ENCODE data around the gene CDK14.
"Not testable (repeated sequence)": the region's sequence is repeated elsewhere in the genome, so short reads cannot be mapped to it uniquely, and the experiment has no call there.

Gene CDK14

DNA sequence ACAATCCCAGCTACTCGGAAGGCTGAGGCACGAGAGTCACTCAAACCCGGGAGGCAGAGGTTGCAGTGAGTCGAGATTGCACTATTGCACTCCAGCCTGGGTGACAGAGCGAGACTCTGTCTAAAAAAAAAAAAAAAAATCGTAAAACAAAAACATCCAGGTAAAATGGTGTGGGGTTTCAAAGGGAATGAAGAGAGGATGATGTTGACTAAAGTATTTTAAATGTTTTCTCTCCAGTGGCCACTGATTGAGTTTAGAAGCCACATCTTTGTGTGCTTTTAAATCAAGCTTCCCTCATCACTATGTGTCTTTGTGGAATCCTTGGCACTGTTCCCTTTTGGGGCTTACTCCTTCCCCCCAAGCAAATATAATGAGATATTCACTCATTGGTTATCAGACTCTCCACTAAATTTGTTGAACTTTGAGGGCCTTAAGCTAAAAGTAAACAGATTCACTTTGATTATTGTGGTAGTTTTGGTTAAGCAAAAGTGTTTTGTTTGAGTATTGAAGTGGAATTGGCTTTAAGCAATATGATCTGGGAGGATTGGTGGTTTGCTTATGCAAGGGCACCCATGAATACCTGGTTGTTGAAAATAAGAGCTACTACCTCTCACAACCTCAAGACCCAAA, 162.9 kb downstream of the CDK14 start:
- no peaks in the 10 kb centered on the region for H3K4me1 ChIP-seq (ENCODE audit: control insufficient read depth, insufficient read depth, low read length, poor library complexity, severe bottlenecking)
- DNase-seq: no peak

GRCh38 chr7:90759710-90760109, 163.6 kb downstream of the CDK14 start:
- no peaks in the 10 kb centered on the region for H3K27me3 ChIP-seq (replicated peaks; ENCODE audit: control insufficient read depth, insufficient read depth, low read length, poor library complexity, severe bottlenecking)
- no peak overlapping the region for H3K27ac ChIP-seq (ENCODE audit: insufficient read depth, low read length, poor library complexity, severe bottlenecking)
- no peaks in the 10 kb centered on the region for H3K9me3 ChIP-seq (ENCODE audit: control insufficient read depth, low read length)
- no peak overlapping the region for H3K4me3 ChIP-seq (ENCODE audit: insufficient read depth, low read depth, low read length, poor library complexity, severe bottlenecking)
- DNase-seq: no peak
- H3K4me1 ChIP-seq (ENCODE audit: control insufficient read depth, insufficient read depth, low read length, poor library complexity, severe bottlenecking): no peaks in the 10 kb centered on the region
- H3K36me3 ChIP-seq (ENCODE audit: control insufficient read depth, insufficient read depth, low read length): no peaks in the 10 kb centered on the region

More for the DNA sequence above, 162.9 kb downstream of the CDK14 start:
- Histone ChIP-seq H3K27me3 (replicated peaks; ENCODE audit: control insufficient read depth, insufficient read depth, low read length, poor library complexity, severe bottlenecking) (no peaks in the 10 kb centered on the region), H3K27ac (ENCODE audit: insufficient read depth, low read length, poor library complexity, severe bottlenecking) (no peak overlapping the region), H3K36me3 (ENCODE audit: control insufficient read depth, insufficient read depth, low read length) (no peaks in the 10 kb centered on the region), H3K4me3 (ENCODE audit: insufficient read depth, low read depth, low read length, poor library complexity, severe bottlenecking) (no peak overlapping the region), H3K9me3 (ENCODE audit: control insufficient read depth, low read length) (no peaks in the 10 kb centered on the region)

GRCh38 chr7:90760892-90761291, 164.8 kb downstream of the CDK14 start:
- Histone ChIP-seq H3K4me3 (ENCODE audit: insufficient read depth, low read depth, low read length, poor library complexity, severe bottlenecking) (no peak overlapping the region), H3K27ac (ENCODE audit: insufficient read depth, low read length, poor library complexity, severe bottlenecking) (no peak overlapping the region), H3K36me3 (ENCODE audit: control insufficient read depth, insufficient read depth, low read length) (no peaks in the 10 kb centered on the region), H3K9me3 (ENCODE audit: control insufficient read depth, low read length) (no peaks in the 10 kb centered on the region), H3K27me3 (replicated peaks; ENCODE audit: control insufficient read depth, insufficient read depth, low read length, poor library complexity, severe bottlenecking) (no peaks in the 10 kb centered on the region), H3K4me1 (ENCODE audit: control insufficient read depth, insufficient read depth, low read length, poor library complexity, severe bottlenecking) (no peaks in the 10 kb centered on the region)
- DNase-seq: no peak

- no peak for DNase-seq
- no peak overlapping the region for H3K27ac ChIP-seq (ENCODE audit: insufficient read depth, low read length, poor library complexity, severe bottlenecking)
Measured at GRCh38 chr7:90761584-90761983, 165.5 kb downstream of the CDK14 start.

DNA sequence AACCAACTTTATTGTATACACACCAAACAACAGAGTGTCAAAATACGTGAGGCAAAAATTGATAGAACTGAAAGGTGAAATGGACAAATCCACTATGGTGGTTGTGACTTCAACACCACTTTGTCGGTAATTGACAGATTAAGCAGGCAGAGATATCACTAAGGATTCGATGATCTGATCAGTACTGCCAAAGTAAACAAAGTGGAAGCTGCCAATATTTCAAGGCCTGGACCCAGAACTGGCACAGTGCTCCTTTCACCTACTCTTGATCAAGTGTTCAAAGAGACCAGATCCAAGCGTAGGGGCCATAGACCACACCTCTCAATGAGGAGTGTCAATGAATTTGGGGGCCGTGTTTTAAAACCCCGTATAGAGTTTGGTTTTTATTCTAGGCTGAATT, 167.0 kb downstream of the CDK14 start:
- H3K27ac ChIP-seq (ENCODE audit: insufficient read depth, low read length, poor library complexity, severe bottlenecking): no peak overlapping the region
- no peaks in the 10 kb centered on the region for H3K4me1 ChIP-seq (ENCODE audit: control insufficient read depth, insufficient read depth, low read length, poor library complexity, severe bottlenecking)
- H3K27me3 ChIP-seq (replicated peaks; ENCODE audit: control insufficient read depth, insufficient read depth, low read length, poor library complexity, severe bottlenecking): no peaks in the 10 kb centered on the region
- DNase-seq: no peak
- H3K36me3 ChIP-seq (ENCODE audit: control insufficient read depth, insufficient read depth, low read length): no peaks in the 10 kb centered on the region
- H3K4me3 ChIP-seq (ENCODE audit: insufficient read depth, low read depth, low read length, poor library complexity, severe bottlenecking): no peak overlapping the region
- no peaks in the 10 kb centered on the region for H3K9me3 ChIP-seq (ENCODE audit: control insufficient read depth, low read length)

More at GRCh38 chr7:90761584-90761983, 165.5 kb downstream of the CDK14 start:
- no peaks in the 10 kb centered on the region for H3K27me3 ChIP-seq (replicated peaks; ENCODE audit: control insufficient read depth, insufficient read depth, low read length, poor library complexity, severe bottlenecking)
- no peaks in the 10 kb centered on the region for H3K4me1 ChIP-seq (ENCODE audit: control insufficient read depth, insufficient read depth, low read length, poor library complexity, severe bottlenecking)
- no peaks in the 10 kb centered on the region for H3K9me3 ChIP-seq (ENCODE audit: control insufficient read depth, low read length)
- no peaks in the 10 kb centered on the region for H3K36me3 ChIP-seq (ENCODE audit: control insufficient read depth, insufficient read depth, low read length)
- H3K4me3 ChIP-seq (ENCODE audit: insufficient read depth, low read depth, low read length, poor library complexity, severe bottlenecking): no peak overlapping the region

DNA sequence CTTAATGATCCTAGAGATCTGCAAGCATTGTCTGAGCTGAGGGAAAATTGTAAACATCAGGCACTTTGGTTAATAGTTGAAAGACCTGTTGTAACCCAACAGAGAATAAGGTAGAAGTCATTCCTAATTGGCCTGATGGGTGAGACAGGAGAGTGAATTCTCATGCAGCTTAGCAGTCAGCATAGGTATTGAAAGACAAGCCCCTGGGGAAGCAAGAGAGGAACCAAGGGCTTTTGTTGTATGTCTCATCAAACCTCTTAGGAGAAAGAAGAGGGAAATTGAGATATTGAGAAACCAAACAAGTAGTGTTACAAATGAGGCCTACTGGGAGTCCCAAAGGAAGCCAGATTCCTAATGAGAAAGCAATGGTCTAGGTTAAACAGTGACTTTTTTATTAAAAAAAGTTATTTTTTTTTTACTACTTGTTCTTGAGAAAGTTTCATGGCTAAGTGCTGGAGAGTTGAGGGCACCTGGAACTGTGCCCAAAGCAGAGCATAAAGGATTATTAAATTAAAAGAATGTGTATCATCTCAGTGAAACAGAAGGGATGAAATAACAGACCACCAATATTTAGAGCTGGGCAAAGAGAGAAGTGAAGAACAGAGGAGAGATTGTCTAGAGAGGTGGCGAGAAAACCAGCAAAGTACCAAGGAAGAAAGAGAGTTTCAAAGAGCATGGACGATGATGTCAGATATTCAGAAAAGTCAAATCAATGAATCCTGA, 168.9 kb downstream of the CDK14 start:
- H3K9me3 ChIP-seq (ENCODE audit: control insufficient read depth, low read length): no peaks in the 10 kb centered on the region
- no peak overlapping the region for H3K27ac ChIP-seq (ENCODE audit: insufficient read depth, low read length, poor library complexity, severe bottlenecking)
- no peaks in the 10 kb centered on the region for H3K36me3 ChIP-seq (ENCODE audit: control insufficient read depth, insufficient read depth, low read length)
- no peaks in the 10 kb centered on the region for H3K27me3 ChIP-seq (replicated peaks; ENCODE audit: control insufficient read depth, insufficient read depth, low read length, poor library complexity, severe bottlenecking)
- H3K4me1 ChIP-seq (ENCODE audit: control insufficient read depth, insufficient read depth, low read length, poor library complexity, severe bottlenecking): no peaks in the 10 kb centered on the region
- DNase-seq: no peak
- no peak overlapping the region for H3K4me3 ChIP-seq (ENCODE audit: insufficient read depth, low read depth, low read length, poor library complexity, severe bottlenecking)

GRCh38 chr7:90766814-90767564, 170.9 kb downstream of the CDK14 start:
- H3K27ac ChIP-seq (ENCODE audit: insufficient read depth, low read length, poor library complexity, severe bottlenecking): no peak overlapping the region
- DNase-seq: no peak

GRCh38 chr7:90768301-90768700, 172.2 kb downstream of the CDK14 start:
- H3K9me3 ChIP-seq (ENCODE audit: control insufficient read depth, low read length): no peaks in the 10 kb centered on the region
- H3K36me3 ChIP-seq (ENCODE audit: control insufficient read depth, insufficient read depth, low read length): no peaks in the 10 kb centered on the region
- H3K4me1 ChIP-seq (ENCODE audit: control insufficient read depth, insufficient read depth, low read length, poor library complexity, severe bottlenecking): no peaks in the 10 kb centered on the region
- no peak for DNase-seq
- no peak overlapping the region for H3K4me3 ChIP-seq (ENCODE audit: insufficient read depth, low read depth, low read length, poor library complexity, severe bottlenecking)
- H3K27ac ChIP-seq (ENCODE audit: insufficient read depth, low read length, poor library complexity, severe bottlenecking): no peak overlapping the region
- H3K27me3 ChIP-seq (replicated peaks; ENCODE audit: control insufficient read depth, insufficient read depth, low read length, poor library complexity, severe bottlenecking): no peaks in the 10 kb centered on the region

More at GRCh38 chr7:90766814-90767564, 170.9 kb downstream of the CDK14 start:
- Histone ChIP-seq H3K4me1 (ENCODE audit: control insufficient read depth, insufficient read depth, low read length, poor library complexity, severe bottlenecking) (no peaks in the 10 kb centered on the region), H3K9me3 (ENCODE audit: control insufficient read depth, low read length) (no peaks in the 10 kb centered on the region), H3K36me3 (ENCODE audit: control insufficient read depth, insufficient read depth, low read length) (no peaks in the 10 kb centered on the region), H3K27me3 (replicated peaks; ENCODE audit: control insufficient read depth, insufficient read depth, low read length, poor library complexity, severe bottlenecking) (no peaks in the 10 kb centered on the region), H3K4me3 (ENCODE audit: insufficient read depth, low read depth, low read length, poor library complexity, severe bottlenecking) (no peak overlapping the region)

DNA sequence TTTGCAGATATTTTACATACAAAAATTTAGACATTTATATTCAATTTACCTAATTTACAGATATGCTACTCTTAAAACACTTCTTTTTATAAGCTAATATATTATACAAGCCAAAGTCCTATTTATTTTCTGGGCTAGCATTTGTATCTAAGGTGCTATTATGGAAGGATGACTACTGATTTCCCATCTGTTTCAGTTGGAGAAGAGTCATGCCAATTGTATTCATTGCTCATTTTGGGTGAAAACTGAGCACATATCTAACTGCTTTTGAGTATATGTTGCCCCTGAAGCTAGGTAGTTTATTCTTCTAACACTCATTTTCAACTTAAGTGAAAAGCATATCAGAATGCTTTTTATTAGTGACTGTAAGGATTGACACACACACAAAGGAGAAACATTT, 172.9 kb downstream of the CDK14 start:
- H3K27ac ChIP-seq (ENCODE audit: insufficient read depth, low read length, poor library complexity, severe bottlenecking): no peak overlapping the region
- no peak for DNase-seq

DNA sequence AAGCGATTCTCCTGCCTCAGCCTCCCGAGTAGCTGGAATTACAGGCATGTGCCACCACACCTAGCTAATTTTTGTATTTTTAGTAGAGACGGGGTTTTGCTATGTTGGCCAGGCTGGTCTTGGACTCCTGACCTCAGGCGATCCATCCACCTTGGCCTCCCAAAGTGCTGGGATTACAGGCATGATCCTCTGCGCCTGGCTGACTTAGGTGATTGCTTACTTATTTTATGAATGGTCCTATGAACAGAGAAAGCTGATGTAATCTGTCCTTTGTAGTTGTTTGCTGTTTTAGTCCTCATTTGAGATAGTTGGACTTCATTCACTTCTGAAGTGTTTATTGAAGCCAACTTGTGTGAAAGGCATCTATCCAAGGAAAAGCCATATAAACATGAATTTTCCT, 173.4 kb downstream of the CDK14 start:
- H3K36me3 ChIP-seq (ENCODE audit: control insufficient read depth, insufficient read depth, low read length); H3K27me3 ChIP-seq (replicated peaks; ENCODE audit: control insufficient read depth, insufficient read depth, low read length, poor library complexity, severe bottlenecking); H3K4me3 ChIP-seq (ENCODE audit: insufficient read depth, low read depth, low read length, poor library complexity, severe bottlenecking); H3K27ac ChIP-seq (ENCODE audit: insufficient read depth, low read length, poor library complexity, severe bottlenecking); DNase-seq; H3K4me1 ChIP-seq (ENCODE audit: control insufficient read depth, insufficient read depth, low read length, poor library complexity, severe bottlenecking); H3K9me3 ChIP-seq (ENCODE audit: control insufficient read depth, low read length): not testable (repeated sequence)

More for the DNA sequence above, 172.9 kb downstream of the CDK14 start:
- no peak overlapping the region for H3K4me3 ChIP-seq (ENCODE audit: insufficient read depth, low read depth, low read length, poor library complexity, severe bottlenecking)
- H3K9me3 ChIP-seq (ENCODE audit: control insufficient read depth, low read length): no peaks in the 10 kb centered on the region
- no peaks in the 10 kb centered on the region for H3K36me3 ChIP-seq (ENCODE audit: control insufficient read depth, insufficient read depth, low read length)
- H3K27me3 ChIP-seq (replicated peaks; ENCODE audit: control insufficient read depth, insufficient read depth, low read length, poor library complexity, severe bottlenecking): no peaks in the 10 kb centered on the region
- H3K4me1 ChIP-seq (ENCODE audit: control insufficient read depth, insufficient read depth, low read length, poor library complexity, severe bottlenecking): no peaks in the 10 kb centered on the region
